K562 (cell line): ENCODE data around the gene MAGI2. TPM values are rescaled to one million over a fixed set of nuclear protein-coding genes. Genes with fewer than 3 reads are reported as not detected.

Experiments used
- ATAC-seq: fragments of 200-7000 bp; cut with Tn5 transposase; 3 replicates; pipeline ENCODE4 v1.9.1; 2020; ENCODE audit warnings: moderate library complexity
- BruUV-seq: library from RNA; stranded (reverse); fragments of 400-500 nt; replicated peaks from 2 replicates; lab custom pipeline; 2021; lab: Mats Ljungman, UMichigan
- CTCF ChIA-PET: fragments of 300-600 bp; formaldehyde crosslinking; extraction: SDS; loops from one replicate; lab custom pipeline; 2021; ENCODE audit warnings: low intra/inter-chr PET ratio; lab: Yijun Ruan, JAX
- POLR2A ChIA-PET: fragments of 300-600, 350-650 bp; sonication (Branson Sonifier 250); formaldehyde crosslinking; extraction: SDS; loops from one replicate; lab custom pipeline; 2021; ENCODE audit warnings: antibody characterized with exemption, inconsistent platforms; lab: Yijun Ruan, JAX
- DNase-seq, 4 experiments: peaks; one replicate each; pipeline versions ENCODE4 v3.0.0 to v3.0.0-alpha.2; 2011 to 2018; ENCODE audit warnings: low spot score in 3 of 4, mixed read lengths in 3 of 4; ENCODE audit errors: extremely low read depth in 1 of 4
- FAIRE-seq: peaks from 2 replicates; lab custom pipeline; 2011; peaks lifted over from hg19 to GRCh38; lab: Jason Lieb, UNC
- H2AFZ ChIP-seq: 2 replicates; pipeline ENCODE4 v1.6.0; 2011; ENCODE audit warnings: low read depth, low read length, control low read depth, inconsistent platforms
- H3K27ac ChIP-seq: fragments of 200-600 bp; 3 replicates; pipeline ENCODE4 v1.8.0; 2011; ENCODE audit warnings: low read depth, mild to moderate bottlenecking, control low read depth, inconsistent platforms, low read length, moderate library complexity, mixed read lengths; ENCODE audit errors: extremely low read depth
- H3K27me3 ChIP-seq, 2 experiments: fragments of 300-600 bp in 1 of 2; 2 replicates in 1 of 2; 3 replicates in 1 of 2; pipeline versions ENCODE4 v1.6.0 to v1.8.0; 2011; ENCODE audit warnings: inconsistent platforms in 2 of 2, low read length in 2 of 2, mild to moderate bottlenecking in 1 of 2, mixed read lengths in 1 of 2, moderate library complexity in 1 of 2; ENCODE audit not compliant: control insufficient read depth in 2 of 2, insufficient read depth in 2 of 2
- H3K36me3 ChIP-seq: fragments of 300-600 bp; 3 replicates; pipeline ENCODE4 v1.8.0; 2011; ENCODE audit warnings: mild to moderate bottlenecking, low read length, inconsistent platforms; ENCODE audit not compliant: control insufficient read depth, insufficient read depth
- H3K4me1 ChIP-seq, 2 experiments: fragments of 200-600 bp in 1 of 2; replicated peaks in 1 of 2; 2 replicates in 1 of 2; 3 replicates in 1 of 2; pipeline versions ENCODE4 v1.5.1 to v1.8.0; 2011; ENCODE audit warnings: inconsistent platforms in 2 of 2, low read length in 2 of 2, mild to moderate bottlenecking in 1 of 2, mixed read lengths in 1 of 2, moderate library complexity in 1 of 2; ENCODE audit not compliant: control insufficient read depth in 2 of 2, insufficient read depth in 2 of 2
- H3K4me2 ChIP-seq: 2 replicates; pipeline ENCODE4 v1.6.1; 2011; ENCODE audit warnings: low read length, control low read depth, inconsistent platforms, mixed read lengths; ENCODE audit not compliant: insufficient read depth
- H3K4me3 ChIP-seq: fragments of 200-600 bp; sonication (generic), shearing (Covaris generic); 2 replicates; pipeline ENCODE4 v1.5.1; 2016; ENCODE audit warnings: control low read depth, inconsistent platforms
- H3K79me2 ChIP-seq: fragments of 200-600 bp; 3 replicates; pipeline ENCODE4 v1.8.0; 2011; ENCODE audit warnings: low read length, inconsistent platforms; ENCODE audit not compliant: control insufficient read depth, insufficient read depth
- H3K9ac ChIP-seq, 2 experiments: 2 replicates each; pipeline versions ENCODE4 v1.6.0 to v1.6.1; 2011; ENCODE audit warnings: low read depth in 2 of 2, low read length in 2 of 2, control low read depth in 1 of 2, inconsistent platforms in 1 of 2, mild to moderate bottlenecking in 1 of 2, mixed read lengths in 1 of 2; ENCODE audit not compliant: insufficient read depth in 1 of 2
- H3K9me1 ChIP-seq: one replicate; pipeline ENCODE4 v1.6.0; 2011; ENCODE audit warnings: inconsistent platforms, mild to moderate bottlenecking, low read length, moderate library complexity; ENCODE audit not compliant: control insufficient read depth, insufficient read depth
- H3K9me3 ChIP-seq: replicated peaks from 2 replicates; pipeline ENCODE4 v1.5.1; 2011; ENCODE audit warnings: low read depth, low read length, inconsistent platforms; ENCODE audit not compliant: control insufficient read depth, insufficient read depth
- H4K20me1 ChIP-seq: replicated peaks from 2 replicates; pipeline ENCODE4 v1.6.1; 2011; ENCODE audit warnings: low read length, inconsistent platforms, mixed read lengths; ENCODE audit not compliant: control insufficient read depth, insufficient read depth
- ASH1L ChIP-seq: fragments of 450-650 bp; IDR thresholded peaks from 2 replicates; pipeline ENCODE4 v1.6.1; 2018; ENCODE audit warnings: borderline replicate concordance, mild to moderate bottlenecking, low read depth; ENCODE audit not compliant: partially characterized antibody
- ATF4 ChIP-seq: fragments of 450-650 bp; formaldehyde crosslinking; IDR thresholded peaks from 2 replicates; pipeline ENCODE4 v1.4.0; 2022; ENCODE audit warnings: mild to moderate bottlenecking, moderate library complexity
- CGGBP1 ChIP-seq: fragments of 250-450 bp; sonication (Bioruptor Pico); IDR thresholded peaks from 2 replicates; pipeline ENCODE4 v1.9.0; 2021; ENCODE audit warnings: mild to moderate bottlenecking
- GABPA ChIP-seq: fragments of 200-800 bp; sonication (Bioruptor generic); conservative IDR thresholded peaks from 2 replicates; pipeline ENCODE4 v1.6.1; 2016; ENCODE audit warnings: low read depth, missing genetic modification characterization, missing compliant biosample characterization
- RFX1 ChIP-seq: fragments of 450-650 bp; IDR thresholded peaks from 2 replicates; pipeline ENCODE4 v1.6.1; 2016; ENCODE audit warnings: mild to moderate bottlenecking, moderate library complexity
- TAF7 ChIP-seq: fragments of 450-650 bp; IDR thresholded peaks from 2 replicates; pipeline ENCODE4 v1.6.1; 2016; ENCODE audit warnings: missing genetic modification characterization, missing compliant biosample characterization
- WHSC1 ChIP-seq: IDR thresholded peaks from one replicate; pipeline ENCODE4 v1.6.1; 2012; ENCODE audit warnings: low read length, control low read depth, inconsistent platforms
- WGBS: fragments of 100-300 bp; shearing (Covaris generic); methylation state at CpG from one replicate; pipeline ENCODE4 v1.1.6; 2016; ENCODE audit warnings: low coverage, mixed read lengths; ENCODE audit not compliant: insufficient coverage; ENCODE audit errors: missing lambda C conversion rate; 5-methylcytosine and 5-hydroxymethylcytosine counted together
- in situ Hi-C: fragments of 300-500 bp; cut with MboI; formaldehyde crosslinking; loops from 4 replicates; pipeline ENCODE4 v1.15.0; 2018; ENCODE audit warnings: inconsistent platforms, mixed read lengths
- intact Hi-C: fragments of 100-400 bp; cut with micrococcal nuclease; formaldehyde crosslinking; loops from 2 replicates; pipeline ENCODE4 v1.14.2; 2022
- polyA plus RNA-seq, 8 experiments: library from polyadenylated mRNA; depleted of rRNA in 4 of 8; stranded (reverse) in 5 of 8; unstranded in 3 of 8; fragments of >200 nt; fragmentation: Nextera tagmentation in 2 of 8; fragmentation: Illumina TruSeq in 1 of 8; extraction: Ambion mirVana in 2 of 8; extraction: Trizol in 1 of 8; gene quantifications; 2 replicates each; pipeline versions ENCODE4 v1.2.1 to v1.2.3, GENCODE V29; 2011 to 2014; ENCODE audit warnings: inconsistent platforms in 1 of 8, missing spikeins in 1 of 8
- total RNA-seq, 7 experiments: library from RNA; depleted of rRNA in 6 of 7; stranded (reverse); fragments of >200 nt in 6 of 7; fragmentation: Illumina TruSeq in 2 of 7; extraction: Trizol in 2 of 7; gene quantifications; 2 replicates each; pipeline versions ENCODE4 v1.2.1 to v1.2.3, GENCODE V29; 2011 to 2021; ENCODE audit warnings: low replicate concordance in 1 of 7

The MAGI2 gene
- total and polyA plus RNA-seq, 9 of the 15 experiments (the other 6 are each of a cell fraction or from before 2014, with no cell fraction given), result 0.27 to 1.4 (median 0.70) TPM

DNA sequence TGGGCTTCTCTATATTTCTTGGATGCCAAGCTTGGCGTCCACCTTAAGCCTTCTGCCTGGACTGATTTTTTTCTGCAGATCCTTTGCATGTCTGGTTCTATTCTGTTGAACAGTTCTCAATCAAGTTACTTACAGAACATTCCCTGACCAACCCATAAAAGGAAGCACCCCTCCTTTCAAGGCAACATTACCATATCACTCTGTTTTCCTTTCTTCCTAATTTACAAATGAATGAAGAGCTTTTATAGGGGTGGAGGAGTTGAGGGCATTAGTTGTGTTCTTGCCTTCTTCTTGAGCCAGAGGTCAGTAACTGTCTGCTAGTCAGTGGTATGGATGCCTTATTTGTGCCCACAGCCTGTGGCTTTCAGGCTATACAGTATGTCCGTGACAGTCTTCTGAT, 1293.9 kb downstream of the MAGI2 start:
- Histone ChIP-seq H3K4me2 (no peak overlapping the region), H3K36me3 (no peaks in the 10 kb centered on the region), H3K4me1 (no peaks in the 10 kb centered on the region), H3K79me2 (no peaks in the 10 kb centered on the region), H3K9me1 (no peaks in the 10 kb centered on the region), H2AFZ (no peak overlapping the region), H3K9ac (no peak overlapping the region), H3K27ac (no peak overlapping the region), H3K9me3 (no peaks in the 10 kb centered on the region), H3K27me3 (peaks cover 0 to 6% of the 10 kb centered on the region in 2 experiments; a peak in 2 of 5 replicates), H4K20me1 (no peaks in the 10 kb centered on the region), H3K4me3 (no peak overlapping the region)
- intact Hi-C loops (no loop called here), in situ Hi-C loops (no loop called here)
- TF ChIP-seq TAF7 (no peak), RFX1 (no peak), CGGBP1 (CRISPR knock-in tag) (no peak), ATF4 (CRISPR knock-in tag) (no peak), WHSC1 (no peak), GABPA (no peak), ASH1L (no peak)
- ChIA-PET CTCF (no interaction called here), POLR2A (no interaction called here)
- no peak for FAIRE-seq
- no TSS peak for BruUV-seq
- ATAC-seq, result no peak
- 0% methylated on average over 2 of the region's 2 CpGs for WGBS
- DNase-seq, result no peak
